Camera-type eye (tissue), 1 donor: Measurements from ENCODE around the gene FBRS. TPM values are rescaled to one million over a fixed set of nuclear protein-coding genes. Genes with fewer than 3 reads are reported as not detected.

ENCODE experiments used
- total RNA-seq: library from RNA; depleted of rRNA; stranded (reverse); fragments of >200 nt; gene quantifications from one replicate; pipeline ENCODE4 v1.2.3, GENCODE V29; 2014

Gene FBRS
- total RNA-seq, result 30.7 TPM

DNA sequence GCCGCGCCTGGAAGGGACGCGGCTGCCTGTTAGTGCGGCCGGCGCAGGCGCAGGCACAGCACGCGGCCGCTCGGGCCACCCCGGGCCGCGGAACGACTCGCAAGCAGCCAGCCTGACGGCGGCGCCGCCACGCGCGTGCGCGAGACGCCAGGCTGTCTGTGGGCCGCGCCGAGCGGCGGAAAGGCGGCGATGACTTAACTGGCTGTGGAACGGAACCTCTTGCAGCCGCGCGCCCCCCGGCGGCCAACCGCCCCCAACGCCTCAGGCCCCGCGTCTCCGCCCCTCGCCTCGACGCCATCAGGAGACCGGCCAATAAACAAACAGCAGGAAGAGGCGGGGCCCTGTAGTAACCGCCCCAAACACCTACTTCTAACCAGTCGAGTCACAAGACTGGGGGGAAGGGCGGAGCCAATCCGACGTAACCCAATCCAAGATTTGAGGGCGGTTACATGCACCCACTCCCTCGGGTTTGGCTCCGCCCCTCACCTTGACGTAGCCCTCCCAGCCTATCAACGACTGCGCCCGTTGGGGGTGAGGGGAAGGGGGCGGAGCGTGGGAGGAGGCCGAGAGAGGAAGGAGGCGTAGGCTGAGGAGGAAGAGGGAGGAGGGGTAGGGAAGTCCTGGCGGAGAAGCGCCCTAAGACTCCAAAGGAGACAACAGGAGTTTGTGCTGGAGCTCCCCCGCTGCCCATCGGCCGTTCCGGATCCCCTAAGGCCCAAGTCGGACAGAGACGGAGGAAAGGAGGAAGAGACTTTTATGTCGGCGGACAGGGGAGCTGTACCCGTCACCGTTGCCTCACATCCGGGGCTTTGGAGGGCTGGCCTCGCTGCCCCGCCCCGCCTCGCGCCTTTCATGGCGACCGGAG is at the start of gene FBRS:
Gene FBRS, plus strand, starts transcription at position 566 of the 865 bp plus-strand sequence. CDS start 1,088 bp downstream, outside the sequence.

DNA sequence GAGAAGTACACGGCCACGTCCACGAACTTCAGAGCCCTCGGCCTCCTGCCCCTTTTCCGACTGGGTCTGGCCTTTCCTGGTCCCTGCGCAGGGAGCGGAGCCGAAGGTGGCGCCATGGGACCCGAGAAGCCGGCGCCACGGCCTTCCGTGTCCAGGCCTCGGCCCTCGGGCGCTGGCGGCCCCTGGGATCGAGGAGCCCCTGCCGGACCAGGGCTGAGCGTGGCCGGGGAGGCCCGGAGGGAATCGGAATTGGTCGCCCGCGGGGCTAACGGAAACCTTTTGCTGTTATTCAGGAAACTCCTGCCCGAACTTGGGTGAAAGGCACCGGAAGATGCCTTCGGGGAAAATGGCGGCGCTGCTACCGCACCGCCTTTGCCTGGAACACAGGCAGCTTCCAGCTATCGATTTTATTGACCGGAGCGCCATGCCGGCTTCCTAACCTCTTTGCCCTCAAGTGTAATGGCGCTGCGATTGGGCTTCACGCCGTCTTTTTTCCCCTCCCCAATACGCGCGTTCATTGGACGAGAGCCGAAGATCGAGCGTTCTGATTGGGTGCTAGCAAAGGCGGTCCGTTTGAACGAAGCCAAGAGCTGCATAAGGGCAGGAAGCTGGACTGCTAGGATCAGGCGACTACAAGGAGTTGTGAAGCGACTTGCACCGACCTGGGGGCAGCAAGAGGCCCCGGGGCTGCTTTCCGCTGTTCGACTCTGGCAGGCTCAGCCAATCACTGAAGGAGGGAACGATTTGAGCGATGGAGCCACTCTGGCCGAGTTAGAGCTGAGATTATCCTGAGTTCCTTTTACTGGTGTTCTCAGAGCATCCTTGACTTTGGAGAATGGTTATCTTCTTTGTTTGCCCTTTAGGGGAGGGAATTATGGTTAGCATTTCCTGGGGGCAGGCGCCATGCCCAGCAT is 48.0 kb upstream of the FBRS start, which contains the start of gene ZNF689:
Gene ZNF689, minus strand, starts transcription at position 464 of the 914 bp plus-strand sequence. Its CDS starts 348 bp downstream, at position 116.

DNA sequence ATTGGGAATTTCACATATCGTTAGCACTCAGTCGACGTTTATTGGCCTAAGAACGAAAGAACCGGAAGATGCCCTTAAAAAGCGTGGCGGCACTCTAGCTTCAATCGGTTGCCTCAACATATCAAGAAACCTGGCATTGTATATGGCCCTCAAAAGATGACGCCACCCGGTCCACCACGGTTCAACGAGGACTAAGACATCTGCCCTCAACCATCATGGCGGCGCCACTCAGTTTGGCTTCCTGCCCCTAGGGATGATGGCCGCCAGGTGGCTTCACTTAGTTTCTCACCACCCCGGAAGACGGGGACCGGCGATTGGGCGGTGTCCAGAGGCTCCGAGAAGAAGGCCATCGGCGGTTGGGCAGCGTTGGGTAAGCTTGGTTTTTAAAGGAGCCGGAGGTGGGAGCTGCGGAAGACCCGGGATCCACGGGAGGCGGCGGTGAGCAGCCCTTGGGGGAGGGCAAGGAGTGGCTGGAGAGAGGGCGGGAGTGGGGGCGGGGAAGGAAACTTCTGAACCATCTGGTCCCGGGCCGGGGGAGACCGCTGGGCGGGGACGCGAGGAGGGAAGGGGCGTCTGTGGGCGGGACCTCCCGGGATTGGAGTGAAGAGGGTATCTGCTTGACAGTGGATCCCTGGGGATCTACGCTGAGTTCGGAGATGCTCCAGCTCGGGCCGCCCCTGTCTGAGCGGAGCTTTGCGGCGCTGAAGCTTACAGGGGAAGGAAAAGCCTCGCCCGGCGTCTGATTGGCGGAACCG is 7.7 kb upstream of the FBRS start, which contains the start of gene PRR14:
Gene PRR14, plus strand, starts transcription at position 592 of the 755 bp plus-strand sequence. CDS start 686 bp downstream, outside the sequence.

DNA sequence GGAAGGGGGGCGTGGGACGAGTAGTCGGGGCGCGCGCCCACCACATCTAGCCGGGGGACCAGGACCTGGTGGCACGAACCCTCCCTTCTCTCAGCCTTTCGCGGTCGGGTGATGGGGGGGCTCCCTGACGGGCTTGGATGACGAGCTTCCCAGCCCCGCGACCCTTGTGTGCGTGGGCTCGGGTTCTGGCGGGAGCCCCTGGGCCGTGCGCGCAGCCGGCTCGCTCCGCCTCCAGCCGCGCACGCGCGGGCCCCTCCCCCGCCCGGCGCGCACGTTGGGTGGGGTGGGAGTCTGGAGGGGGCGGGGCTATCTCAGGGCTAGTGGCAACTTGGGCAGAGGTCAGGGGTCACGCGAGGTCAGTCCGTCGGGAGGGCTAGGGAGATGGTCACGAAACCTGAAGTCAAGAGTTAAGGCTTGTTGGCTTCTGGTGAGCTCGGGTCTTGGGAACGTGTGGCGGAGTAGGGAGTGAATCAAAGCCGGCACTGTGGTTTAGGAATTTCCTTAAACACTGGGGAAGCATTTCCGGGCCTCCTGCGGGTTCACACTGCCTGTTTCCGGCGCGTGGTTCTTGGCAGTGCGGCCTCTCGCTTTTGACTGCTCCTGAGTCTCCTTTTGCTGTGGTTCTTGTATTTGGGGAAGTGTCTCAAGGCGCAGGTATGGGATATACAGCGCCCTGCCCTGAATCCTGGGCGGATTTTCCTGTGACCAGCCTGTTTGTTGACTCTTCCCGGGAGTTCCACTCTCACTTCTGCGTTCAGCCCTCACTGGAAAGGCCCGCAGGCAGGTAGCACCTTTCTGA is 40.8 kb downstream of the FBRS start, which contains the start of gene SRCAP:
Gene SRCAP, plus strand, starts transcription at position 356 of the 799 bp plus-strand sequence. CDS start 1,654 bp downstream, outside the sequence.

Other genes with a start within 250 kb of the FBRS start
- gene DCTPP1, start 228.4 kb upstream of the FBRS start, total RNA-seq, result 20.0 TPM
- 17.2 TPM for gene SEPHS2, start 212.6 kb upstream of the FBRS start, total RNA-seq
- gene ITGAL, start 185.7 kb upstream of the FBRS start, total RNA-seq, result 3.8 TPM
- 26.4 TPM for gene ZNF768, start 131.9 kb upstream of the FBRS start, total RNA-seq
- 18.6 TPM for gene ZNF747, start 123.6 kb upstream of the FBRS start, total RNA-seq
- 17.8 TPM for gene ZNF764, start 100.1 kb upstream of the FBRS start, total RNA-seq
- 9.2 TPM for gene ZNF688, start 86.7 kb upstream of the FBRS start, total RNA-seq
- gene ZNF785, start 72.7 kb upstream of the FBRS start, total RNA-seq, result 30.5 TPM
- gene ZNF689, start 48.0 kb upstream of the FBRS start, total RNA-seq, result 8.2 TPM
- 26.1 TPM for gene PRR14, start 7.5 kb upstream of the FBRS start, total RNA-seq
- gene SRCAP, start 40.7 kb downstream of the FBRS start, total RNA-seq, result 58.9 TPM
- gene PHKG2, start 90.0 kb downstream of the FBRS start, total RNA-seq, result 10.8 TPM
- 4.6 TPM for gene CFAP119, start 103.6 kb downstream of the FBRS start, total RNA-seq
- gene RNF40, start 103.9 kb downstream of the FBRS start, total RNA-seq, result 148 TPM
- 18.8 TPM for gene ZNF629, start 128.8 kb downstream of the FBRS start, total RNA-seq
- gene BCL7C, start 235.6 kb downstream of the FBRS start, total RNA-seq, result 34.7 TPM
- 1.6 TPM for gene CTF1, start 238.2 kb downstream of the FBRS start, total RNA-seq